SK-N-SH (cell line): ENCODE results near the gene CYSLTR2. TPM values are rescaled to one million over a fixed set of nuclear protein-coding genes. Genes with fewer than 3 reads are reported as not detected.

Source experiments
- CTCF ChIA-PET: fragments of 300-600, 350-600 bp; formaldehyde crosslinking; extraction: SDS; loops from one replicate; lab custom pipeline; 2021; lab: Yijun Ruan, JAX
- POLR2A ChIA-PET: fragments of 350-600 bp; sonication (Branson Sonifier 250); formaldehyde crosslinking; extraction: SDS; loops from one replicate; lab custom pipeline; 2020; ENCODE audit warnings: antibody characterized with exemption, inconsistent platforms; lab: Yijun Ruan, JAX
- DNase-seq: peaks from one replicate; pipeline ENCODE4 v3.0.0; 2012
- H2AFZ ChIP-seq: fragments of 200-600 bp; sonication (generic); 2 replicates; pipeline ENCODE4 v1.8.1; 2016; ENCODE audit warnings: antibody characterized with exemption, mild to moderate bottlenecking, low read depth
- H3F3A ChIP-seq: fragments of 200-600 bp; sonication (generic); replicated peaks from 2 replicates; pipeline ENCODE3; 2016; ENCODE audit warnings: antibody characterized with exemption, mild to moderate bottlenecking; ENCODE audit not compliant: insufficient read depth
- H3K27ac ChIP-seq, 2 experiments: fragments of 200-500 bp in 1 of 2; fragments of 200-600 bp in 1 of 2; sonication (Bioruptor generic) in 1 of 2; sonication (generic), shearing (Covaris generic) in 1 of 2; 2 replicates each; pipeline versions ENCODE4 v1.5.1 to v1.6.1; 2014 to 2016; ENCODE audit warnings: low read depth in 2 of 2, inconsistent platforms in 1 of 2, low read length in 1 of 2, mild to moderate bottlenecking in 1 of 2, mixed read lengths in 1 of 2
- H3K27me3 ChIP-seq: fragments of 200-600 bp; sonication (generic), shearing (Covaris generic); 2 replicates; pipeline ENCODE4 v1.6.1; 2016; ENCODE audit warnings: mixed run types; ENCODE audit not compliant: insufficient read depth
- H3K36me3 ChIP-seq, 2 experiments: fragments of 200-500 bp in 1 of 2; fragments of 200-600 bp in 1 of 2; sonication (Bioruptor generic) in 1 of 2; sonication (generic) in 1 of 2; replicated peaks in 1 of 2; 2 replicates each; pipeline versions ENCODE3 to v1.5.1; 2014 to 2016; ENCODE audit warnings: low read length in 1 of 2, mild to moderate bottlenecking in 1 of 2; ENCODE audit not compliant: insufficient read depth in 2 of 2, control insufficient read depth in 1 of 2
- H3K4me1 ChIP-seq, 2 experiments: fragments of 200-500 bp in 1 of 2; fragments of 200-600 bp in 1 of 2; sonication (Bioruptor generic) in 1 of 2; sonication (generic), shearing (Covaris generic) in 1 of 2; 2 replicates each; pipeline versions ENCODE4 v1.5.1 to v1.6.1; 2014 to 2016; ENCODE audit warnings: low read depth in 1 of 2, low read length in 1 of 2, mixed run types in 1 of 2; ENCODE audit not compliant: insufficient read depth in 2 of 2, control insufficient read depth in 1 of 2
- H3K4me2 ChIP-seq: fragments of 200-600 bp; sonication (generic), shearing (Covaris generic); 2 replicates; pipeline ENCODE4 v1.6.1; 2017; ENCODE audit warnings: mixed run types
- H3K4me3 ChIP-seq, 2 experiments: fragments of 200-500 bp in 1 of 2; fragments of 200-600 bp in 1 of 2; sonication (Bioruptor generic) in 1 of 2; sonication (generic), shearing (Covaris generic) in 1 of 2; 2 replicates each; pipeline versions ENCODE4 v1.5.1 to v1.8.1; 2014 to 2016; ENCODE audit warnings: low read depth in 2 of 2, inconsistent platforms in 1 of 2, low read length in 1 of 2, mild to moderate bottlenecking in 1 of 2, mixed read lengths in 1 of 2, moderate library complexity in 1 of 2
- H3K79me2 ChIP-seq: fragments of 200-600 bp; sonication (generic); 2 replicates; pipeline ENCODE4 v1.8.1; 2017; ENCODE audit warnings: mild to moderate bottlenecking; ENCODE audit not compliant: insufficient read depth
- H3K9ac ChIP-seq: fragments of 200-600 bp; sonication (generic); 2 replicates; pipeline ENCODE4 v1.6.1; 2017; ENCODE audit warnings: mixed run types
- H3K9me2 ChIP-seq: fragments of 200-600 bp; sonication (generic); 2 replicates; pipeline ENCODE4 v1.6.1; 2017; ENCODE audit warnings: mixed run types
- H3K9me3 ChIP-seq: fragments of 200-600 bp; sonication (generic); 2 replicates; pipeline ENCODE4 v1.6.1; 2017; ENCODE audit warnings: mixed run types, mild to moderate bottlenecking, moderate library complexity
- H4K20me1 ChIP-seq: fragments of 200-600 bp; sonication (generic); 2 replicates; pipeline ENCODE4 v1.6.1; 2017; ENCODE audit warnings: mild to moderate bottlenecking, mixed run types; ENCODE audit not compliant: insufficient read depth
- CHD2 ChIP-seq: fragments of 150-350 bp; IDR thresholded peaks from 2 replicates; pipeline ENCODE4 v1.6.1; 2018; ENCODE audit warnings: low read length; ENCODE audit not compliant: partially characterized antibody
- ELF1 ChIP-seq: IDR thresholded peaks from 2 replicates; pipeline ENCODE4 v1.4.0; 2012
- FOSL2 ChIP-seq: IDR thresholded peaks from 2 replicates; pipeline ENCODE4 v1.4.0; 2012; ENCODE audit warnings: low read depth, mild to moderate bottlenecking, moderate library complexity, borderline replicate concordance
- FOXJ3 ChIP-seq: sonication (generic); formaldehyde crosslinking; IDR thresholded peaks from 2 replicates; pipeline ENCODE4 v1.5.1; 2020; ENCODE audit warnings: mild to moderate bottlenecking, missing genetic modification reagents
- GABPA ChIP-seq: IDR thresholded peaks from 2 replicates; pipeline ENCODE4 v1.4.0; 2012; ENCODE audit warnings: low read depth, mild to moderate bottlenecking
- MAX ChIP-seq: IDR thresholded peaks from 2 replicates; pipeline ENCODE4 v1.4.0; 2012; ENCODE audit warnings: low read depth
- MEF2A ChIP-seq: IDR thresholded peaks from 2 replicates; pipeline ENCODE4 v1.4.0; 2012; ENCODE audit warnings: low read depth, borderline replicate concordance
- NRF1 ChIP-seq: IDR thresholded peaks from 2 replicates; pipeline ENCODE4 v1.6.1; 2012; ENCODE audit warnings: low read depth, mild to moderate bottlenecking, low read length
- PBX3 ChIP-seq: IDR thresholded peaks from 2 replicates; pipeline ENCODE4; 2012
- POLR2AphosphoS5 ChIP-seq: IDR thresholded peaks from 2 replicates; pipeline ENCODE4 v1.6.1; 2012; ENCODE audit warnings: low read depth, low read length
- RAD21 ChIP-seq: IDR thresholded peaks from 2 replicates; pipeline ENCODE4 v1.6.1; 2012; ENCODE audit warnings: mild to moderate bottlenecking, low read length
- REST ChIP-seq: IDR thresholded peaks from 2 replicates; pipeline ENCODE4 v1.6.1; 2012; ENCODE audit warnings: mild to moderate bottlenecking, low read depth, low read length, moderate library complexity
- RXRA ChIP-seq: IDR thresholded peaks from 2 replicates; pipeline ENCODE4 v1.4.0; 2012; ENCODE audit warnings: low read depth, mild to moderate bottlenecking, borderline replicate concordance
- SIN3A ChIP-seq: IDR thresholded peaks from 2 replicates; pipeline ENCODE4 v1.6.1; 2012; ENCODE audit warnings: low read depth, mild to moderate bottlenecking, low read length, moderate library complexity, borderline replicate concordance
- SMC3 ChIP-seq: IDR thresholded peaks from 2 replicates; pipeline ENCODE4 v1.6.1; 2012; ENCODE audit warnings: low read depth, low read length, improper control_type of control experiment
- TAF1 ChIP-seq: IDR thresholded peaks from 2 replicates; pipeline ENCODE4 v1.6.1; 2012; ENCODE audit warnings: low read depth, mild to moderate bottlenecking, low read length, moderate library complexity, borderline replicate concordance
- TEAD4 ChIP-seq: IDR thresholded peaks from 2 replicates; pipeline ENCODE4 v1.4.0; 2012; ENCODE audit warnings: mild to moderate bottlenecking, borderline replicate concordance; ENCODE audit not compliant: insufficient read depth
- USF1 ChIP-seq: IDR thresholded peaks from 2 replicates; pipeline ENCODE4 v1.4.0; 2012; ENCODE audit warnings: low read depth, borderline replicate concordance
- ZBTB33 ChIP-seq: IDR thresholded peaks from 2 replicates; pipeline ENCODE4 v1.4.0; 2012; ENCODE audit warnings: low read depth, borderline replicate concordance
- WGBS: methylation state at CpG from one replicate; pipeline ENCODE4 v1.1.6; 2017; ENCODE audit warnings: low lambda C conversion rate; 5-methylcytosine and 5-hydroxymethylcytosine counted together
- polyA plus RNA-seq, 3 experiments: library from polyadenylated mRNA; depleted of rRNA; stranded (reverse); fragments of >200 nt; gene quantifications; 2 replicates each; pipeline ENCODE4 v1.2.3, GENCODE V29; 2012

The CYSLTR2 gene
- polyA plus RNA-seq, 1 of the 3 experiments (the other 2 are of a cell fraction) = 0.12 TPM

- no peak for TF ChIP-seq TAF1
- no peak for TF ChIP-seq FOXJ3
- TF ChIP-seq MAX = no peak
- TF ChIP-seq USF1 = no peak
- TF ChIP-seq SIN3A = no peak
- TF ChIP-seq TEAD4 = no peak
- TF ChIP-seq RXRA = no peak
- no peak for TF ChIP-seq NRF1
- TF ChIP-seq POLR2AphosphoS5 = no peak
- no peak for TF ChIP-seq ELF1
- TF ChIP-seq PBX3 = no peak
- TF ChIP-seq RAD21 = peak; percentile 45
- peak; percentile 23; the same call in 1 of the 2 replicates for TF ChIP-seq SMC3
- TF ChIP-seq CHD2 = no peak
Measured at GRCh38 chr13:48731957-48732569, 78.3 kb downstream of the CYSLTR2 start (continued).

GRCh38 chr13:48733739-48734335 is 80.1 kb downstream of the CYSLTR2 start:
- POLR2A ChIA-PET = no interaction called here
- no peaks in the 10 kb centered on the region for H3K36me3 ChIP-seq
- H3K9ac ChIP-seq = no peak overlapping the region
- no peaks in the 10 kb centered on the region for H4K20me1 ChIP-seq
- CTCF ChIA-PET = interaction anchor here (2.5 kb wide), 1 partner anchor 35 kb away, joined by 8 read pairs; no protein-coding TSS in a partner anchor
- no peaks in the 10 kb centered on the region for H3K9me3 ChIP-seq
- 78% methylated on average over 5 of the region's 5 CpGs for WGBS
- H3K79me2 ChIP-seq = no peaks in the 10 kb centered on the region
- H3K4me2 ChIP-seq = no peak overlapping the region
- no peaks in the 10 kb centered on the region for H3F3A ChIP-seq
- no peak overlapping the region for H3K27ac ChIP-seq
- H2AFZ ChIP-seq = no peak overlapping the region
- H3K9me2 ChIP-seq = no peaks in the 10 kb centered on the region
- H3K4me3 ChIP-seq = no peak overlapping the region
- DNase-seq = no peak
- H3K4me1 ChIP-seq = no peaks in the 10 kb centered on the region
- no peaks in the 10 kb centered on the region for H3K27me3 ChIP-seq
- TF ChIP-seq POLR2AphosphoS5 (no peak), CHD2 (no peak), ELF1 (no peak), TAF1 (no peak), RXRA (no peak), TEAD4 (no peak), ZBTB33 (no peak), GABPA (no peak), SIN3A (no peak), MEF2A (no peak), FOSL2 (no peak), MAX (no peak), REST (no peak), PBX3 (no peak)
